SIG-M5 treated with dmso at 0.1 percent for 504 hours (cell line): ENCODE results near the gene HPS4.

ENCODE experiments used
- DNase-seq: peaks from one replicate; lab custom pipeline; 2025; ENCODE audit not compliant: unreplicated experiment; lab: John Stamatoyannopoulos, UW

Gene HPS4

DNA sequence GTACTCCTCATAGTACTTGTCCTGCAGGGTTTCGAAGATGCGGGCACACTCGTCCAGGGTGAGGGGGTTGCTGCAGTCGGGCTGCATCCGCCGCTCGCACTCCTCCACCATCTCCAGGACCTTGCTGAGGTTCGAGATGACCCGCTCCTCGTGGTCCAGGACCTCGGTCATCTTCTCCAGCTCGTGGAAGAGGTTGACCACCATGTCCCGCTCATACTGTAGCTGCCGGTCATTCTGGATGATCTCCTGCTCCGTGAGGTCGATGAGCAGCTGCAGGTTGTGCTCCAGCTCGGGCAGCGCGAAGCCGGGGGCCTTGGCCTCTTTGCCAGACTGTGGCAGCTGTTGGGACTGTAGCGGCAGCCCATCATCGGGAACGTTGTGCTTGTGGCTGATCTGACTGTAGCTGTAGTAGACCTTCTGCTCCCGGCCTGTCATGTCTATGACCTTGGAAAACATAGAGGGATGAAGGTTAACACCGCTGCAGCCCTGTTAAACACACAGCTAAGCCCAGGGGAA, 15.7 kb upstream of the HPS4 start:
- DNase-seq: no peak

DNA sequence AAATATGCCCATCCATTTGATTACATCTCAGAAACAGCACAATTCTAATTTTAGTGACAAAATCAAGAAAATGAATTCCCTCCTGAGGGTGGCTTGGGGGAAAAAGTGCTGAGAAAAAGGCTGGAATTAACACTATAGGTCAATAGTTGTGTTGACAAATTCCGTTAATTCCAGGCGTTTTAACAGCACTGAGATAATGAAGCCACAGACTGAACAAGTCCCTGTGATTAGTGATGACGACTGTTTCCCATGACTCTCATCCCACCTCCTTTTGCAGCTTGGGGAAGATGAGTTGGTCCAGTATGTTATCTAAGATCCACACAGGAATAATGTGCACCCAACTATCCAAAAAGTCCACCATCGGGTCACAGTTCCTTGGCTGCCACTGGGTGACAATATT, 12.9 kb upstream of the HPS4 start:
- DNase-seq: no peak

DNA sequence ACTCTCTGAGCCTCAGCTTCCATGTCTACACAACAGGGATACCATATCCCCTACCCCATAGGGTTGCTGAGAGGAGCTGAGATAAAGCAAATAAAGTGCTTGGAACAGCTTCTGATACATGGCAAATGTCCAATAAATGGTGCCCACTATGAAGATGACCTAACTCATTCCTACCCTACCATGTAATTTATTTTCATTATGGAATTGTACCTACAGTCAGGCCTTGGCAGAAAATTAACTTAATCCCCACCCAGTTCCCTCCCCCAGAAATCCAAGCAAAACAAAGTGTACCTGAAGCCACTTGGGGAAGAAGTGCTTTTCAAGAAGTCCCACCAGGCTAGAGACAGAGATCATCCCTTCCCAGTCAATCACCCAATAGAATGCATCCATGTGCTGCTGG, 10.9 kb upstream of the HPS4 start:
- DNase-seq: no peak

DNA sequence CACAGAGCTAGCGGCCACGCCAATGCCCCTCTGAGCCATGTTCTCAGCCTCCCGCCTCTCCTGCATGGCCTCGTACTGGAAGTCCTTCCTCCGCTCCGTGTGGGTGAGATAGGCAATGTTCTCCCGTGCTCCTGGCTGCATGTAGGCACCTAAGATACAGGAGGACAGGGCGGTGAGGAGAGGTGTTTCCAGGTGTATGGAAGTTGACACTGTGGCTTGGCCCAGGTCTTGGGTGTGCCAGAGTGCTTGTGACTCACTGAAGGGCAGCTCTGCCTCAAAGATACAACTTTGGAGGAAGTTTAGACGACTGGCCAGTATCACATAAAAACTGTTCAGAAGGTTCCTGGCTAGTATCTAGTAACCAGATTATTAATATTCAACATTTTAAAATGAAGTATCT, 8.6 kb upstream of the HPS4 start:
- no peak for DNase-seq

DNA sequence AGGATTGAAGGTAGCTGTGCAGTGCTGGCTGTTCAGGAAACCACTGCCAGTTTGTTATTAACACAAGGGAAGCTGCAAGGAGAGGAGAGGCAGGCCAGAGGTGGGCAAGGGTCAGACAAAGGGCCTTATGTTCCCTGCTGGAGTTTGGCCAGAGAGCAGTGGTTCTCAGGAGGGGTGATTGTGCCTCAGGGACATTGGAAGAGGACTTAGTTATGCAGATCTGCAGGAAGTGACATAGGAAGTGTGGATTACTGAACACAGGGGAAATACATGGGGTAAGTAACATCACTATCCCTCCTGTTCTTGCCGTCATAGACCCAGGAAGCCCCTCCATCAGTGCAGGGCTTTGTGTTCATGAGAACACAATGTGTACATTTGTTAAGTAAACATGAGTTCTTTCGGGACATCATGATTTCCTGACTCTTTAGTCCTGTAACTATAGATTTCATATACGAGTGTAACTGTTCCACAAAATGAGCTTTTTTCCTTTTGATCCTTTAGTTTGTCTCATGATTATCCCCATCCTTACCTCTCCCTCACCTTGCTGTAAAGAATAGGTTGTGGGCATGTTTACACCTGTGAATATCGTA, 6.0 kb upstream of the HPS4 start:
- no peak for DNase-seq

DNA sequence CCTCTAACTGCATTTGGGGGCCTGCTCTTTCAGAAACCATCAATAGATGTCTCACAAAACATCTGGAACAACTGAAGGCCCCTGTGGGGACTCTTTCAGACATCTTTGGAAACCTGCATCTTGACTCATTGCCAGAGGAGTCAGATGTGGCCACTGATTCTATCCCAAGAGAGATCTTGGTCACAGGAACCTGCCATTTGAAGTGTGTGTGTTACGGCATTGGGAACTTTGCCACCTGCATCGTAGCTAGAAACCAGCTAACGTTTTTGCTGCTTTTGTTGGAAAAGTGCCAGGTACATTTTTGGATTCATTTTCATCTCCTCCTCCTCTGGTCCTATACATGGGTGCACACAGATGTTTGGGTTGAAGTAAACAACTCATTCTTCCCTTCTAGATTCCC, 4.4 kb upstream of the HPS4 start:
- DNase-seq: no peak

DNA sequence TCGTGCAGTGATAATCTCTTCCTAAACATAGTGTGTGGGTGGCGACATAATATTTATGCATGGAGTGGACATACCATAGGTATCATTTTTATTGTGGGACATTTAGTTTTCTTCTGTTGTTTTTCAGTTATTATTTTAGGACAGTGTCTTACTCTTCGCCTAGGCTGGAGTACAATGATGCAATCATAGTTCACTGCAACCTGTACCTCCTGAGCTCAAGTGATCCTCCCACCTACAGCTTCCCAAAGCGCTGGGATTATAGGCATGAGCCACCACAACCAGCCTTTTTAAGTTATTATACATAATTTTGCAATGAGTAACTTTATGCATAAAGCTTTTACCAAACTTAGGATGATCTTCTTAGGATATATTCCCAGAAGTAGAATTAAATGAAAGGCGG, 2.8 kb upstream of the HPS4 start:
- DNase-seq: no peak

DNA sequence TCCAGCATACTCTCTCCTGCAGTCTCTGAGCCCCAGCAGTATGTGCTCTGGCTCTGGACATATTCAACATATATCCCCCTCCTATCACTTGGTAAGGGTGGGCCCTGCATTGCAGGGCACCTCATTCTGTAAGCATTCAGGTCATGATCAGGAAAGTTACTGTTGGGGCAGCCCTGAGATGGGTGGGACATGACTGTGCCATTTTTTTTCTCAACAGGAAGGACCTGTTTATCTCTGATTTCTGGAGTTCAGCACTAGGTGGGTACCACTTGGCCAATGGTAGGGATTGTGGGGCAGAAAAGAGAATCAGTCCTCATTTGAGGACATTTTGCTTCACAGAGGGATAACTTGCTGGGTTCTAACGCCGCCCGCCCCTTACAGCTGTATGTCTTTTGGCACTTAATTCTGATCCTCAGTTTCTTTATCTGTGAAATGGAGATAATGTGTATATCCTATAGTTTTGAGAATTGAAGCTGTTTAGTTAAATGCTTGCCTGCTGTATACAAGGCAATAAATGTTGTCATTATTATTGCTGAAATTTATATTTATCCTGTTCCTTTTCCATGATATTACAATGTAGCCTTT, 2.3 kb upstream of the HPS4 start:
- DNase-seq: no peak

DNA sequence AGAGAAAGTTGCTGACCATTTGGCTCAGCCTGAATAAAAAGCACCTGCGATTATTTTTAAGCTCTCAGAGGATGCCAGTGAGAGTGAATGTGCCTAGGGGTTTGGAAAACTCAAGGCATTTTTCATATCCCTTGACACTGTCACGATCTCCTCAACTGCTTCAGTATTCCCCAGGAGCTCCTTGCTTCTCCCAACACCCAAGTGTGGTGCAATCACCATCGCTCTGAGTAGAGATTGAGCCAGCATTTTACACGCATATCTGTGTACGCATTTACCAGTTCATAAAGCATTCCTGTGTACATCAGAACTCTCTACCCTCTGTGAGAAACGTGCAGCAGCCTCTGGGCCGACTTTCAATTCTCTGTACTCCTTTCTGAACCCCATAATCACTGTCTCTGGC, 1.4 kb upstream of the HPS4 start:
- DNase-seq: no peak

DNA sequence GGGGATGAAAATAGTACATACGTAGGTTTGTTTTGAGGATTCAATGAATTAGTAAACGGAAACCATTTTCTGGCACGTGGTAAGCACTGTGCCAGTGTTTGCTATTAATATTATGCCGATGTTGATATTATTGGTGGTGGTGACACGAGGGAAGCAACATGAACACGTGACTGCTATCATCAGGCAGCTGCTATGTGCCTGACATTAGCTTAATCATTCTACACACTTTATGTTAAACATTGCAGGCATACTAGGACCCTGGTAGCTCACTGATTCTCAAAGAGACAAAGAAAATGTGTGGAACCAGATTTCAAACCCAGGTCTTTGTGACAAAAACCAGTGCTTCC, 750 bp upstream of the HPS4 start:
- DNase-seq: no peak

DNA sequence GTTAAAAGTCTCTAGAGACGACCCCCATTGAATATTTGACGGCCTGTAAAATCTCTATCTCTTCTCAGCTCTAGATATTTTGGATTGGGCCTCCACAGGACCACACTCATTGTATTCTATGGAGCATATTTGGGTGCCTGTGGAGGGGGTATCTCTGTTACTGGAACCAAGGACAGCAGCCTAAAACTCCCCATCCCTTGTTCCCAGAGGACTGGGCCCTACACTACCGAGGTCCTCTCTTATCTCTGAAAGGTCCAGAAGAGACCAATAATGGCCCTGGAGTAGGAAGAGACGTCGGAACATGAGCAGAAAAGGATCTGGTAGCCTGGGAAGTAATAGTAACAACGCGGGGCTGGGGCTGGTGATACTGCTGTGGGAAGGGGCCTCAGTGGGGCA, 542 bp downstream of the HPS4 start:
- DNase-seq: no peak

DNA sequence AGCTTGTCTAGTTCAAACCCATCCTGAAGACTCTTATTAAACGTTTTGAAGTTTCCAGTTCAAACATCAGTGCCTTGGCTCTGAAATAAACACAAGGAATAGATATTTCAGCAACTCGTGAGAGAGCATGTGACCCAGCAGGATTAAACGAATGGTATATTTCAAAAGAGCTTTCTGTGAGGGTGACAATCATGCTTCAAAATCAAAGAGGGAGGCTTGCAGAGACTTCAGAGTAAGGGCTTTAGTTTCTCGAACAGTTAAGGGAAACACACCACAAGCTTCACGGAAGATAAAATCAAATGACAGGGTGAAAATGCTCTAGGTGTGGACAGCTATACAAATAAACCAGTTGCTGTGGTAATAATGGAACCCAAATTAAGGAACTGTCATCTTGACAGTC, 1.4 kb downstream of the HPS4 start:
- DNase-seq: no peak

DNA sequence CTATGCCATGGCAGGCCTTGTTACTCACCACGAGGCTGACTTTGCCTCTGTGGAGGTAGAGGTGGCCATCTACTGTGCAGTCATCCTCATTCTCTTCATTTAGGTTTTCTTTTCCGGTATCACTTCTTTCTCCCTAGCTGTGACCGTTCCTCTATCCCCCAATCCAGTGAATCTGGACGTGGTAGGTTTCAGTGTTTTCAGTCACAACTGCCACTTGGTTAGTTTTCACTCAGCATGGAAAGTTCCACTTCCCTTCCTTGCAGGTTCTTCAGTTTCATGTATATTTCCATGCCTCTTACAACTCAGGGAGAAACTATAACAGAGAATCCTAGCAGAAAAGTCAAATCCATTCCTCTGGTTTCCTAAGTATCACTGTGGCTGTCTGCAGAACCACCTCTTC, 1.9 kb downstream of the HPS4 start:
- peak; percentile 54 for DNase-seq

DNA sequence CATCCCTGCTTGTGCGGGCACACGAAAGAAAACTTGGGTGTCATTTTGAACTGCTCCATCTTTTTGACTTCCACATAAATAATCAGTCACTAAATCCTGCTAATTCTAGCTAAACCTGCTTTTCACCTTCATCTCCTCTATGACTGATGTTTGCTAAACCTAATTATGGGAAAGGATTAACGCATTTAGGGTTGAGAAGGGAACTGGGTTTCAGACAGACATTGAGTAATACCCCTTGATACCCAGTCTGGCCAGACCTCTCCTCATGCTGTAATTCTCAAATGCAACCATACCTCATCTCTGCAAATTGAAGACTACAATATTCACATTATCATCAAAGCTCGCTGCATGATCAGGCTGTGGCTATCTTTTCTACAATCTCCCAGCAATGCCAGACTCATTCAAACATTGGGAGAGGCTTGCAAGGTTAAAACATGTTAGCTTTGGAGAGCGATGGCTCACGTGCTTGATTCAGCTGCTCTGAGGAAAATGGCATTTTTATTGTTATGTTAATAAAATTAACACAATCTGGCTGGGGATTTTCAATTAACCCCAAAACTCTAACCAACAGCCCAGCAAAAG, 2.4 kb downstream of the HPS4 start:
- peak; percentile 39 for DNase-seq

DNA sequence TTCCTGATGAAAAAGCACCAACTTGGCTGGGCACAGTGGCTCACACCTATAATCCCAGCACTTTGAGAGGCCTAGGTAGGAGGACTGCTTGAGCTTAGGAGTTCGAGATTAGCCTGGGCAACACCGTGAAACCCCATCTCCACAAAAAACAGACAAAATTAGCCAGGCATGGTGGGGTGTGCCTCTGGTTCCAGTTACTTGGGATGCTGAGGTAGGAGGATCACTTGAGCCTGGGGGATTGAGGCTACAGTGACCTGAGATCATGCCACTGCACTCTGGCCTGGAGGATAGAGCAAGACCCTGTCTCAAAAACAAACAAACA, 3.0 kb downstream of the HPS4 start:
- no peak for DNase-seq

DNA sequence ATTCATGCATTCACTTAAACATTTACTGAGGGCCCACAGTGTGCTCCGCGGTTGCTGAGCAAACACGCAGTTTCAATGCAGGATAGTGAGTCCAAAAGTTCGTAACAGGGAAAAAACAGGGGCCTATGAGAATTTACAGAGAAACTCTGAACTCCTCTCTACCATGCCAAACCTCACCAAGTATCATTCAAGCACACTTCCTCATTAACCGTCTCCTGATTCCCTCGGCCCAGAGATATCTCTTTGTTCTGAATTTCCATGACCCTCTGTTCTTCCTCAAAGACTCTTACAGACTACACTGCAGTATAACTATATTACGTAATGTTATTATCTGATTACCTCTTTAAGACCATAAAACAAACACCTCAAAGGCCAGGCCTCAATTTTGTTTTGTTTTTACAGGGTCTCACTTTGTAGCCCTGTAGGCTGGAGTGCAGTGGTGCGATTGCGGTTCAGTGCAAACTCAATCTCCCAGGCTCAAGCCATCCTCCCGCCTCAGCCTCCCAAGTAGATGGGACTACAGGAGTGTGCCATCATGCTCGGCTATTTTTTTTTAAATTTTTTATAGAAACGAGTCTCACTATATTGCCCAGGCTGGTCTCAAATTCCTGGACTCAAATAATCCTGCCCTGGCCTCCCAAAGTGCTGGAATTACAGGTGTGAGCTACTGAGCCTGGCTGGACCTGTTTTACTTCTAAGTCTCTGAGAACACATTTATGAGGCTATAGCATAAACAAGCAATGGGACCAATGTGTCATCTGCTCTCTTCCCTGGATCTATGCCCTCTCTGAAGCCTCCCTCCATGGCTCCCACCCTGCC, 3.6 kb downstream of the HPS4 start:
- peak; percentile 79 for DNase-seq

DNA sequence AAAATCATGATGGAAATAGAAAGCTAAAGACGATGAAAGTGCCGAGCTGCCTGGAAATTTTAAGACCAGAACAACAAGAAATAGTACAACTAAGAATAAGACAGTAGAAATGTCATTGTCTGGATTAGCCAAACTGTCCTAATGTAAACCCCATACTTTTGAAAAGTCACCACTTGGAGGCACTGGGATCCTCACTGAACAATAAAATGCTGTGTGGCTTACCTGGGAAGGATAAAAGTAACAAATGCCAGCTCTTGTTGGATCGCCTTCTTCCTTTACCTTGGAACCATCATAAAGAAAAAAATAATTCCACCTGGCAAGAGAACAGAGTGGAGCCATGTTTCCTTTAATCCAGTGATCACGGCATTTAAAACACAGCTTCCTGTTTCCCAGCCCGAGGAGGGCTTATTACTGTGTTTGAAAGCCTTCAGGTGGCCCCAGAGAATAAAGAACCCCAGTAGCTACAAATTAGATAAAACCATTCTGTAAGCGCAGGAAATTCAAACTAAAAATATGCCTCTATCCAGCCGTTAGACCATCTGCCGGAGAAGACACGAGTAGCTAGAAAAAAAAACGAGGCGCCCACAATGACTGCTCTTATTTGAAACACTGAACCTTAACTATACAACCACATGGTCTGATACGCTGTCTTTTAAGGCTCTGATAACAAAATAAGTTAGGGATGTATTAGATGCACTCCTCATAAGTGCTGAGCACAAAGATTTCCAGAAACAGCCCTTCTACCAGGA, 4.4 kb downstream of the HPS4 start:
- peak; percentile 44 for DNase-seq

DNA sequence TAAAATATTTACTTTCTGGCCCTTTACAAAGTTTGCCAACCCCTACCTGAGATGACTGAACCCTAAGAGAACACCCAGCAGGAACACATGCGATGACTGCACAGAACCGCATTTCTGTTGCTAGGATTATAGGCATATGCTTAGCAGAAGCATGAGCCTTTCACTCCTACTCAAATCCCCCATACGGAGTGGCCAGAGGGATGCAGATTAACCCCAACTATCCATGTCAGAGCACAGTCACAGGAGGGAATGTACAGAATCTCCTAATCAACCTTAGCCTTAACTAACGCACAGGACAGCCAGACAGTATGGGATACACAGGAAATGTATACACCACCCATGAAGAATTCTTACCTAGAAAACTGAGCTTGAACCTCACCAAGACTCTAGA, 6.2 kb downstream of the HPS4 start:
- no peak for DNase-seq

DNA sequence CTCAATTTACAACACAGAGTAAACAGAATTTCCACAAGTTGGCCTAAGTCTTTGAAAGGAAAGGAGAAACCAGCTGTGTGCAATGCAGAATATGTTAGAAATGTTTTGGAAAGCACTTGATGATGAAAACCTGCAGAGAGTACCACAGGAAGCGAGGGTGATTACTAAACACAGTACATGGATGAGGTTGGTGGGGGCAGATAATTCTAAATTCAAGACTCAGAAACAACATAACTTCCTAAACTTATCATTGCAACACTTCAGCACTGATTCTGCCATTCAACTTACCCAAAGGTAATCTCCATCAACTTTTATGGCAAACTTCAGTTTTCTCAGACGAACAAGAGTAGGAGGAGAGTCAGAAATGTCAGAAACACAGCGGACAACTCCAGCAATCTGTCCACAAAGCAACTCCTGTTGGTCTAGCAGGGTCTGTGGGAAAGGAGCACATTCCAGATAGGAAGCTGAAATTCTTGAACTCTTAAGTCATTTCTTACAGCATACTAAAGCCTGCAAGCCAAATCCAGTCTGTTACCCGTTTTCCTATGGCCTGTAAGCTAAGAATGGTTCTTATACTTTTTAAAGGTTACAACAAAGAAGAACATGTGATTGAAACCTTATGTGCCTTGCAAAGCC, 6.8 kb downstream of the HPS4 start:
- peak; percentile 62 for DNase-seq

DNA sequence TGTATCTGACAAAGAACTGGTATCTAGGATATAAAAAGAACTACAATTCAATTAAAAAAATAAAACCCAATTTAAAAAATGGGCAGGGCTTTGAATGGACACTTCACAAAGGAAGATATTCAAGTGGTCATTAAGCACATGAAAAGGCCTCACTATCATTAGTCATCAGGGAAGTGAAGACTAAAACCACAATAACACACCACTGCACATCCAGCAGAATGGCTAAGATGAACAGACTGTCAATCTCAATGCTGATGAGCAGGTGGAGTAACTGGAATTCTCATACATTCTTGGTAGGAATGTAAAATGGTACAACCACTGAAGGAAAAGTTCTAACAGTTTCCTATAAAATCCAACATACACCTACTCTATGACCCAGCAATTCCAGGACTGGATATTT, 8.9 kb downstream of the HPS4 start:
- DNase-seq: no peak

DNA sequence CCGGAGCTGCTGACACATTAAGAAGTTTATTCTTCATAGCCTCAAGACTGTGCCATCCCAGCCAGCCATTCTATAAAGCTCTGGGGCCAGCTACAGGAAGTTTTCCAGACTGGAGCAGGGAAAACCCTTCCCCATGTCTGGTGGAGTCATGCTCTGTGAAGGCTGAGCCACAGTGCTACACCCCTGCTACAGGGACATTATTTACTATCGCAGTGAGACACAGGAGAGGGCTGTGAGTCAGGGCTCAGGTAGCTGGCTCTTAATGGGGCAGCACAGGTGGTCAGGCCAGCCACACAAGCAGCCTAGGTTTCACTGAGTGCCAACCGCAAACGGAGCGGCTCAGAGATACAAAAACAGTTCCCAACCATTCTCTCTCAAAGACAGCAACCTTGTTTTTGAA, 12.1 kb downstream of the HPS4 start:
- DNase-seq: no peak
